GM19468 (cell line): ENCODE measurements around the gene BRAP.
"Not testable (repeated sequence)": the region's sequence is repeated elsewhere in the genome, so short reads cannot be mapped to it uniquely, and the experiment has no call there.

ENCODE experiments used
- ATAC-seq: cut with Tn5 transposase; IDR thresholded peaks from one replicate; pipeline ENCODE4 v1.9.1; 2021; ENCODE audit warnings: mild to moderate bottlenecking, moderate library complexity, moderate number of reproducible peaks; ENCODE audit not compliant: unreplicated experiment; ENCODE audit errors: extremely low read depth

BRAP gene

DNA sequence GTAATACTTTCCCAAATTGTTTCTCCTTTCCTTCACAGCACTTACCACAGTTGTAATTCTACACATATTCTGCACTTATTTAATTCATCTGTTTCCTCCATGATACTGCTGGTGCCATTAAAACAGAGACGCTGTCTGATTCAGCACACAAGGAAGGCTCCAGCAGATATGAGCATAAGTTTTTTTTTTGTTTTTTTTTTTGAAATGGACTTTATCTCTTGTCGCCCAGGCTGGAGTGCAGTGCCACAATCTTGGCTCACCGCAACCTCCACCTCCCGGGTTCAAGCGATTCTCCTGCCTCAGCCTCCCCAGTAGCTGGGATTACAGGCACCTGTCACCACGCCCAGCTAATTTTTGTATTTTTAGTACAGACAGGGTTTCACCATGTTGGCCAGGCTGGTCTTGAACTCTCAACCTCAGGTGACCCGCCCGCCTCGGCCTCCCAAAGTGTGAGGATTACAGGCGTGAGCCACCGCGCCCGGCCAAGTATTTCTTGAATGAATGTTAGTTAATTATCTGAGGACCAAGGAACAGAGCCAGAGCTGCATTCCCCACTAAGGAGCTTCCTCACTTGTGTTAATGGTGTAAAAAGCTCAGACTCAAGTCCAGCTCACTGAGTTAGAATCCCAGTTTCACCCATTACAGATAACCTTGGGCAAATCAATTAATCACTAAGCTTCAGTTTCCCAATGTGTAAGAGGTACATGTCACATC is 1.1 kb downstream of the BRAP start:
- not testable (repeated sequence) for ATAC-seq

DNA sequence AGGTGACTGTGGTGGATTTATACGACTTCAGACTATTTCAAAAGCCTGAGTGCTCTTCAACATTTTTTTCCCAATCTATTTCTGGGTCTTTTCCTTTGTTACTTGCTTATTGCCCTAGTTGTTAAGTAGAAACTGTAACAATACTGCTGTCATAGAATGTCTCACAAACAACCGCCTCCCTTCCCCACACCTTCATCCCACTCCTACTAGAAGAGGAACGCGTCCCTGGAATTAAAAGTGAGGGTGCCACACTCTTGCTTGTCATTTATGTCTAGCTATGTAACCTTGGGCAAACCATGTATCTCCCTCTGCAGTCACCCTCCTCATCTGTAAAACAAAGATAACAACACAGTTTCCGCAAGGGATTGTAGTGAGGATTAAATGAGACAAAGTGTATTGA is 8.6 kb downstream of the BRAP start:
- ATAC-seq: no peak

DNA sequence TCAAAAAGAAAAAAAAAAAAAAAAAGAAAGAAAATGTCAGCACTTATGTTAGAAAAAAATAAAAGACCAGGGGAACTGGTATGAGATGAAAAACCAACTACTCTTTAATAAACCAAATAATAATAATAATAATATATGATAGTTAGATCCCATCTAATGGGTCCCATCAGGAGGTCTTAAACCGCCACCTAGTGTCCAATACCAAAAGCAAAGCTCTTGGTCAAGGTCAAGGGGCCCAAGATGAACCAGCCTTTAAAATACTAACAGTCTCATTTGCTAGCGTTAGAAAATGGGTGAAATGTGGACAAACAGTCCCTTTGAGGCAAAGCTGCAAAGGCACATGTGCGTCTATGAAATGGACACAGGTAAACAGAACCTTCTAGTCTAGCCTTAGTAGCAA is 12.3 kb downstream of the BRAP start:
- ATAC-seq: no peak

GRCh38 chr12:111672822-111673381 is 12.9 kb downstream of the BRAP start:
- no peak for ATAC-seq

- no peak for ATAC-seq
These were observed 20.5 kb downstream of the BRAP start for GRCh38 chr12:111664961-111665865.

GRCh38 chr12:111664499-111664898 is 21.3 kb downstream of the BRAP start:
- no peak for ATAC-seq

- no peak for ATAC-seq
These were observed 29.7 kb downstream of the BRAP start for GRCh38 chr12:111656016-111656415.

DNA sequence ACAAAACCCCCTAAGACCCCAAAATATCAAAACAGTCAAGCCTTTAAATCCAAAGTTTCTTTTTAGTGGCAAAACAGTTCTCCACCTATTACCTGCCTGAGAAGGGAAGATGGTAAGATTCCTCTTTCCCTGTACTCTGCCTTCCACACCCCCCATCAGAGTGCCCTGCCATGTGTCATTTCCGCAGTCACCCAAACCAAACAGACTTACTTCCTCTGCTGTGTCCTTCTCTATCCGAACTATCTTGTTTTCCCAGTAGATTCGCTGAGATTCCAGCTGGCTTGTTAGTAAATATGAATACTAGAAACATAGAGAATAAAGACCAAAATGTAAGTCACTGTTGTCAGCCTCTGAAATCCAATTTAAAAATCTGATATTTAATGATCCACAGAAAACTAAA is 30.4 kb downstream of the BRAP start:
- ATAC-seq: no peak

DNA sequence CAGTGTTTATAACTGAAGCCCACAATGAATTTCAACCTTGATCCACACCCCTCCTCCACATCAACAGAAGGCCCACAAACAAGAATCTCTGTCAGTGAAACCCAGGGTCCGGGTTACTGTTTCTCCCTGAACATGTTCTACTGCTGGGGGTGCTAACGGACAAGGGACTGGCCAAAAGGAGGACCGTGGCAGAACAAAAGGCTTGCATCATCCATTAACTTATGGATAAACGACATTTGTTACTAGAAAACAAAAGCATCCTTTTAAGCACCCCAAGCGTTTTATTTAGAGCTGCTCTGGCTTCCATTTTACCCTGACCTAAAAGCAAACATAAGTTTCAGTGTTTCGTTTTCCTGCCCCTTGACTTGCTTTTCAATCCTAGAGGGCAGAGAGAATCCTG is 32.2 kb downstream of the BRAP start:
- ATAC-seq: no peak

DNA sequence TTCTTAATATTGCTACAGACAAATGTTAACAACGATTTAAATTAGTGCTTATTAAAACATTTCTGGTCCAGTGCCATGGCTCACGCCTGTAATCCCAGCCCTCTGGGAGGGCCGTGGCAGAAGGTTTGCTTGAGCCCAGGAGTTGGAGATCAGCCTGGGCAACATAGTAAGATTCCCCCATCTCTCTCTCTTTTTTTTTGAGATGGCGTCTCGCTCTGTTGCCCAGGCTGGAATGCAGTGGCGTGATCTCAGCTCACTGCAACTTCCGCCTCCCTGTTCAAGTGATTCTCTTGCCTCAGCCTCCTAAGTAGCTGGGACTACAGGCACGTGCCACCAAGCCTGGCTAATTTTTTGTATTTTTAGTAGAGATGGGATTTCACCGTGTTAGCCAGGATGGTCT is 33.2 kb downstream of the BRAP start:
- not testable (repeated sequence) for ATAC-seq

GRCh38 chr12:111650912-111651311 is 34.8 kb downstream of the BRAP start:
- no peak for ATAC-seq

GRCh38 chr12:111645433-111645832 is 40.3 kb downstream of the BRAP start:
- ATAC-seq: no peak

DNA sequence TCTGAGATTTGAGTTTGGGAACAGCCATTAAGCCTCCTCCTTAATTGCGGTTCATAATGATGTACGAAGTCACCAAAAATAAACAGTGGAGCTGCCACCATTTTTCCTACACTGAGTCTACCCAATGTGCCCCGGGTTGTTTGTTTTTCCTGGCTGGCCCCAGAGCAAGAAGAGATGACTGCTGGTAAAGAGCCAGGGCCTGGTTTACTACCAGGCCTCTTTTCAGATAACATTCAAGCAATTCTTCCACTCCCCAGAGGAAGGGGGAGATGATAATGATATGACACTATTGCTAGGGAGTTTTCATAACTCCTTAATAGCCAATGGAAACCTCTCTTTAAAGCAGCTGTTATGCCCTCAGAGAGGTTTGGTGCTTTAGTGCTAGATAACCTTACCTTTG is 42.3 kb downstream of the BRAP start:
- no peak for ATAC-seq

DNA sequence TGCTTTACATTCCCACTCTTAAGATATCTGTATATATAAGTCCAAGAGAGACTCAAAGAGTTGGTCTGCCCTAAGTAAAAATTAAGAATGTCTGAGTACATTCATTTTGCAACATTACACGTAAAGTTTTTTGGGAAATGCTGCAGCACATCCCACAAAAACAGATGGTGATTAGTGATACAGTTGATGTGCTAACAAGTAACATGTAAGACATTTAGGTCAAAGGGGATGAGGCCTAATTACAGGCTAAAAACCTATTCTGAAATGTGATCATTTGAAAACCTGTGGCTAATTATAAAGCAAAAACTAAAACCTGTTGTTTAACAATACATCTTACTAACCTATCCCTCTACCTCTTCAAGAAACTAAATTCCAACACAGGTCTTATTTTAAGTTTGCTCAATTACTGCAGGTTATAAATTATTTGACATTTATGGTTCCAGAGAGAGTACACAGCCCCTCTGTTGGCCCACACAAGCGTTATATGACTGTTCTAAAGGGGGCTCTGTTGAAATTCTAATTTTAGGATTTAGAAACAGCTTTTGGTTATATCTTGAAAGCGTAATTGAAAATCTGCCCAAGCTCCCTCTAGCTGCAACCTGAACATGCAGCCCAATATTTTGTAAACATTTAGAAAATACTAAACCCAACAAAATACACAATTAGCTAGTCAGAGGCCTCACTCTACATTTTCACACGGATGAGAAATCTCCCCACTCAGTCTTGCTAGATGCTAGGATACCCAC is 42.9 kb downstream of the BRAP start:
- ATAC-seq: no peak

DNA sequence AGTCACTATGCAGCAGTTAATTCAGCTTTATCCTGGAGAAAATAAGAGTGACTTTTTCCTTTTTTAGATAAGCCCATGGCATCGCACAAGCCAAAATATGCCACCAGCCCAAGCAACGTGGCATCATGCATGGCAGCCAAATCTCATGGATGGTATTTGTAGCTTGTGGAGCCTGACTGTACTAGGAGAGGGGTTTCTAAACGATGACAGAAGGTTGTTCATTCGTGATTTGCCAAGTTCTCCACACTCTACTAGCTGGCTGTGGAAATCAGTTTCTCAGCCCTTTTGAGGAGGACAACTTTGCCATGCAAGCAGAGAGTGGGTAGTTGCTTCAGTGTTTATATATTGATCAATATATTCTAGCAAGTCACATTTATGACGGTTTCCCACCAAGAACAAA is 45.2 kb downstream of the BRAP start:
- ATAC-seq: no peak

DNA sequence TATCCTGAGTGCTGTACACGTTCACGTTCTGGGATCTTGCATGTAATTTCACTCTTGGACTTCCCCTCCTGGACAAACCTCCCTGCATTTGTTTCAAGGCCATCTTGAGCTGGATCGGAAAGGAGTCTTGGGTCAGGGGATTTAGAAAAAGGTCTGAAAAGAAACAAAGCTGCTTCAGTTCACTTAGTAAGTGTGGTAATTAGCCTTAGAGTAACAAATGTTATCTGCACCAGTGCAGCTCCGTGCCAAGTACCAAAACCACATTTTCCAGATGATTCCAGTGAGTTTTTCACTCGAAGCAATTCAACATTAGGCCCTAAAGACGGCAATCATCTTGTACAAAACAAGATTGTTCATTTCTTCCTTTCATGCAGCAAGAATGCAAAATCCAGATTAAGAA is 47.2 kb downstream of the BRAP start:
- ATAC-seq: no peak

GRCh38 chr12:111636209-111636945 is 49.4 kb downstream of the BRAP start:
- ATAC-seq: no peak

- no peak for ATAC-seq
These were observed 50.2 kb downstream of the BRAP start for GRCh38 chr12:111635524-111635923.

GRCh38 chr12:111628505-111629260 is 57.1 kb downstream of the BRAP start:
- ATAC-seq: no peak
